ENCODE results near the gene COL11A2.
A peak's percentile ranks its signal among the peaks of the same experiment; 100 is the strongest.

Gene COL11A2

GRCh38 chr6:33193619-33194018 lies 1.4 kb upstream of the COL11A2 start:
- FAIRE-seq (no peak), DNase-seq (ENCODE audit: low spot score) (no peak)

GRCh38 chr6:33192671-33193602 lies 670 bp upstream of the COL11A2 start:
- FAIRE-seq (no peak), DNase-seq (ENCODE audit: low spot score) (no peak)

- DNase-seq (ENCODE audit: low spot score) (peak; percentile 21), FAIRE-seq (no peak)
Measured at GRCh38 chr6:33191383-33192104, 723 bp downstream of the COL11A2 start.

DNA sequence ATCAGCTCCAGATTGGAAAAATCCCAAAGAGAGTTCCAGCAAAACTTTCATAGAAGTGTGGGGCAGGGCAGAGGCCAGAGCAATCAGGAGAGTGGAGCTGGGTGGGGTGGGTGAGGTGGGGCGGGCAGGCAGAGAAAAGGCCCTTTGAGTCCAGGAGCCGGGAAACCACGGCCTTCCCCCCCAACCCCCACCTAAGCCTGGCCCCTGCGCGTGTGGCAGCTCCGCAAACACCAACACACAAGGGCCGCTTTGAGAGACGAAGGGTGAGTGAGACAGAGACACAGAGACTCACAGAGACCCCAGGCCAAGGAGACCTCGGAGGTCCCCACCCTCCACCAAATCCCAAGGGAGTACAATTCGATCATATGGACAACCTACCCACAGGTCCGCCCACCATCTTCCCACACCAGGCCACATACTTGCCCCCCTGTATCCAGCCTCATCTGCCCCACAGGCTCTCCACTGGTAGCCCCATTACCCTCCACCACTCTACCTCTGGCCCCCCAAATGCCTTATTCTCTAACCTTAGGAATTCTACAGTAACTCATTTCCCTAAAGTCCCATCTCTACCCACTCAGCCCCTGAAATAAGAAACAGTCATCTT lies 1.7 kb downstream of the COL11A2 start:
- DNase-seq (ENCODE audit: low spot score) (no peak), FAIRE-seq (no peak)

GRCh38 chr6:33189625-33190448 lies 2.4 kb downstream of the COL11A2 start:
- DNase-seq (ENCODE audit: low spot score) (no peak), FAIRE-seq (no peak)

GRCh38 chr6:33189164-33189563 lies 3.1 kb downstream of the COL11A2 start:
- FAIRE-seq, result no peak

DNA sequence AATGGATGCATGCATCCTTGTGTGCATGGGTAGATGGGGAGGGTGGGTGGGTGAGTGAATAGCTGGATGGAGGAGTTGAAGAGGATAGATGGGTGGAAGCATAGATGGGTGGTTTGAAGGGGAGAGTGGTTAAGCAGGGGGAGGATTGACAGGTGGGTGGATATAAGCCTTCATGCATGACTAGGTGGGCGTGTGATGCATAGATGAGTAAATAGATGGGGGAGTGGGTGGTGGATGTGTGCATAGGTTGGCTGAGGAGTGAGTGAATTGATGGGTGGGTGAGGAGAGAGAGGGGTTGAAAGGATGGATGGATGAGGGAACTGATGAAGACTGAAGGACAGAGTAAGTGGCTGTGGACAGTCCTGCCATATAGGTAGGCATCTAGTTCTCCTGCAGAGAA lies 4.5 kb downstream of the COL11A2 start:
- FAIRE-seq (no peak), DNase-seq (ENCODE audit: low spot score) (no peak)

More at GRCh38 chr6:33189164-33189563, 3.1 kb downstream of the COL11A2 start:
- no peak for DNase-seq (ENCODE audit: low spot score)

GRCh38 chr6:33185654-33186187 lies 6.5 kb downstream of the COL11A2 start:
- DNase-seq (ENCODE audit: low spot score), result no peak
- FAIRE-seq, result no peak

DNA sequence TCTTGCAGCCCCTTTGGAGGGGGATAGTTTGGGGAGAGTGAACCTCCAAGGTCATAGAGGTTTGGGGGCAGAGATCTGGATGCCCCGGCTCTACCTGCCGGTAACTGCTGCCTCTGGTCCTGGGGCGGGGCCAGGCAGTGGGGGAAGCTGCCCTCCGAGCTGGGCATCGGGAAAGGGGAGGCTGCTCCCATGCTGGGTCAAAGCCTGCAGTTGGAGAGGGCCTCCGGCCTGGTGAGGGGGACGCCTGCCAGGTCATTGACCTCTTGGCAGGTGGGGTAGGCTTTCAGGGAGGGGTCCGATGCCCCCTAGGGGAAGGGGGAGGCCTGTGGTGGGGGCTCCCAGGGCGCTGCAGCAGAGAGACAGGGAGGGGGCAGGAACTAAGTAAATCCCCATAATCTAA lies 7.1 kb downstream of the COL11A2 start:
- DNase-seq (ENCODE audit: low spot score) (no peak), FAIRE-seq (no peak)

- DNase-seq (ENCODE audit: low spot score), result no peak
- FAIRE-seq, result no peak
Measured at GRCh38 chr6:33183071-33183683, 9.1 kb downstream of the COL11A2 start.

DNA sequence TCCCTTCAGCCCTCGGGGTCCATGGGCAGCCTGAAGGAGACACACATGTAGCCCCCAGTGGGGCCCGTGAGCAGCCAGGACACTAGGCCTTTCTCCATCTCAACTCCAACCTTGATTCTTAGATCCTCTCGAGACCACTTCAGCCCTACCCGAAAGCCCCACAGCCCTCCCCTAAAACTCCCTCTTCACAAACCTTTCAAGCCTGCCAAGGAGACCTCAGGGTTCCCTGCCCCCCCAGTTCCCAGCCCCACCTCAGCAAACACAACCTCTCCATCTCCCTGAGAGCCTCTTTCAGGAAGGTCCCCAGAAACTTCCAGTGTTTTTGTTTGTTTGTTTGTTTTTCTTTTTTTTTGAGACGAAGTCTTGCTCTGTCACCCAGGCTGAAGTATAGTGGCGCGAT lies 11.1 kb downstream of the COL11A2 start:
- no peak for DNase-seq (ENCODE audit: low spot score)

GRCh38 chr6:33178755-33179475 lies 13.4 kb downstream of the COL11A2 start:
- FAIRE-seq, result no peak
- no peak for DNase-seq (ENCODE audit: low spot score)

More for the DNA sequence above, 11.1 kb downstream of the COL11A2 start:
- no peak for FAIRE-seq

- no peak for FAIRE-seq
- DNase-seq (ENCODE audit: low spot score), result no peak
Measured at GRCh38 chr6:33177552-33178446, 14.5 kb downstream of the COL11A2 start.

- FAIRE-seq, result no peak
- no peak for DNase-seq (ENCODE audit: low spot score)
Measured at GRCh38 chr6:33176906-33177305, 15.4 kb downstream of the COL11A2 start.

- FAIRE-seq, result no peak
Measured at GRCh38 chr6:33175436-33176069, 16.7 kb downstream of the COL11A2 start.

DNA sequence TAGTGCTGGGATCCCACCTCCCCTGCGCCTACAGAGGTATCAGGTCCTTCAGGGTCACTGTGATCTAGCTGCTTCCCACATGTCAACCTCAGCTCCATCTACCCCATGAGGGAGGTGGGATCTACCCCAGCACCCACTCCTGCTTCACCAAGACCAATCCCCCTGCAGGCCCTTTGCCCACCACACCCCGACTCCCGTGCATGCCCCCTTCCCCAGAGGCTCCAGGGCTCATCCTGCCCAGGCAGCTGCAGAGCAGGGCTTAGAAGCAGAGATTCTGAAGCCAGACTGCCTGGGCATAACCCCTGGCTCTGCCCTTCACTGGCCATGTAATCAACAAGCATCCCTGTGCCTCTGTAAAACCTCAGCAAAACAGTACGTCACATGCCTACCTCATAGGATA lies 17.5 kb downstream of the COL11A2 start:
- FAIRE-seq (no peak), DNase-seq (ENCODE audit: low spot score) (no peak)

More at GRCh38 chr6:33175436-33176069, 16.7 kb downstream of the COL11A2 start:
- no peak for DNase-seq (ENCODE audit: low spot score)

GRCh38 chr6:33173535-33174180 lies 18.6 kb downstream of the COL11A2 start:
- FAIRE-seq (no peak), DNase-seq (ENCODE audit: low spot score) (no peak)
